SIG-M5 (cell line): ENCODE measurements around the gene NPR3.
"Not testable (repeated sequence)": the region's sequence is repeated elsewhere in the genome, so short reads cannot be mapped to it uniquely, and the experiment has no call there.

ENCODE experiments used
- DNase-seq: peaks from one replicate; lab custom pipeline; 2025; lab: John Stamatoyannopoulos, UW

The NPR3 gene

DNA sequence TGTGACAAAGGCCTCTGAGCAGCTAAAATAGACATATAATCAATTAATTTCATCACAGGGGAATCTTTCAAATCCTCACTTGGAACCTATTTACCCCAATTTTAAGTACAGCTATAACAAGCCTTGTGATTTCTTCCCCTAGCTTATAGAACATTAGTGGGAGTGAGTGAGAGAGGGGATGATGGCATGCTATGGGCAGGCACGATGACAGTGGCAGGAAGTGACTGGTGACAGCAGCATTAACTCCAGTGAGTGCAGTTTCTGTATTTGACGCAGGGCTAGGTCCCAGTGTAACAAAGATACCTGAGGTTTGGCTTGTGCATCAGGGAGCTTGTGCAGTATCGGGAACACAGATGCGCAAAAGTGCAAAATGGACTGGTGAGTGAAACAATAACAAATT is 54.1 kb downstream of the NPR3 start:
- DNase-seq: no peak

DNA sequence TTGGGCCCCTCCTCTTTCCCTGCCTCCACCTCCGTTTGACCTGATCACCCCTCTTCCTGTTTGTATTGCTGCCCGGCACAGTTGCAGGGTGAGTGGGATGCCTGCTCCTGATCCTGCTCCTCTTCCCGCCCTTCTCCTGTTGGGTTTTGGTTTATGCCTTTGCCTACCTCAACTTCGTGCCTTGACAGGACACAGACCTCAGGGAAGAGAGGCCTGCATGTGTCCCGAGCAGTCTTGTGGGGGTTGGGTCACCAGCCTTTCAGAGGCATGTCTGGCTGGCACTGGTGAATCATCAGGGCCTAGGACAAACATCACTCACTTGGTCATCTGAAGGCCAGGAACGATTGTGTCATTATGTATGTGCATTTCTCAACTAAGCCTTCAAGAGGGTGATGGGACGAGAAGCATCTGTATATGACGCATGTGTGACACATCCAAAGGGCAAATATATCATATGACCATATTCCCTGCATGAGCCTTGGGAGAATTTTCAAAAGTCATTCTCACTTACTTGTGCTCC is 56.9 kb downstream of the NPR3 start:
- no peak for DNase-seq

- DNase-seq: no peak
These were observed 58.6 kb downstream of the NPR3 start for GRCh38 chr5:32769711-32770110.

- no peak for DNase-seq
These were observed 59.3 kb downstream of the NPR3 start for GRCh38 chr5:32770444-32770843.

GRCh38 chr5:32771037-32771436 is 59.9 kb downstream of the NPR3 start:
- DNase-seq: no peak

DNA sequence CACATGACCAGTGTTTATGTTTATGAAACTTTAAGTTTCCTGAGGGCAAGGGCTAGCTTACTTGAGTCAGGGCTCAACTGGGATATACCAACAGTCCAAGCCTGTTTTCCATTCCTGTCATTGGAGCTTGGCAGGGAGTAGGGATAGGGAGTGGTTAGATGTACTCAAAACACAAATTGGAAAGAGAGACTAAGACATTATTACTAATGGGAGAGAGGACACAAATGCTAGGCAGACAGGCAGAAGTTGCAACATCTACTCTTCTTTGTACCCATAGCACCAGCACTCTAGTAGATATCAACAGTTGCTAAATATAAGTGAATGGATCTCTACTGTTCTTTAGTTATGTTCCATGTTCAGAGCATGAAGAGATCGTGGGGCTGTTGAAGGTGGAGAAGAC is 62.8 kb downstream of the NPR3 start:
- DNase-seq: no peak

- no peak for DNase-seq
These were observed 65.1 kb downstream of the NPR3 start for GRCh38 chr5:32776200-32776599.

GRCh38 chr5:32777222-32777621 is 66.1 kb downstream of the NPR3 start:
- DNase-seq: no peak

DNA sequence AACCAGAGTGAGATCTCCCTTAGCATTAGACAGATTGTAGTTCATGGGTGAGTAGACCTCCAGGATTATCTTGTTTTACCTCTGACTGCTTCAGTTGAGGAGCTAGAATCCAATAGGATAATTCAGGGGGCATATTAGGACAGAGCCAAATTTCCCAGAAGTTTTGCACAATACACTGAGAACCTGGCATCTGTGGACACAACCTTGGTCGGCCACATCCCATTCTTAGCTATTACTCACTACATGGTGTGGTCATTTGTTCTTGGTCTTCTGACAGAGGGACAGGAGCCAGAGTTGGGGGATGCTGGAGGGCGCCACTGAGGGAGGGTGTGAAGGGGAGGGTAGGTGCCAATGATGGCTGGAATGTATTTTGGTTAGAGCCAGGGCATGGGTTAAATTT is 66.6 kb downstream of the NPR3 start:
- no peak for DNase-seq

- DNase-seq: no peak
These were observed 67.3 kb downstream of the NPR3 start for GRCh38 chr5:32778403-32778802.

DNA sequence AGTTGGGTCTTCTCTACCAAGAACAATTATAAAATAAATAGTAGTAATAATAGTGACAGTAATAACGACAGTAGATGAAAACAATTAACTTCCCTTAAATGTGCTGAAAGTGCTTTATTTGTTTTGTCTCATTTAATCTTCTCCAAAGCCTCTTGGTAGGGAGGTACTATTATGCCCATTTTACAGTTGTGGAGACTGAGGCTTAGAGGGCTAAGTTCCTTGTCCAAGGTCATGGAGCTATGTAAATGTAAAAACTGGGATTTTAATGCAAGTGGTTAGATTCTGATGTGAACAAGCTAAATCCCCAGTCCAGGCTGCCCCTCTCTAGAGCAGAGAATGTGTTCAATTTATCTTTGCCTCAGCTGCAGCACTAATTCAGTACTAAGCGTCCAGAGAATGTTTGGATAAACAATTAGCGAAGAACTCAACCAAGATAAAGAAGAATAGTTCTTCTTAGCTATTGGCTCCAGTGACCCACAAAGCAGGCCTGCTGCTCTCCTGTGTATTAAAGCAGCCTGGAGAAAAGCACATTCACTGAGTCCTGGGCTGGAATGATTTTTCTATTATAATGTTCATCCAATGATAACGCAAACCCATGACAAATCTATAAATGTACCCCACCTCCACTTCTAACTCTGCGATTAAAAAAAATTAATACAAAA is 68.8 kb downstream of the NPR3 start:
- no peak for DNase-seq

DNA sequence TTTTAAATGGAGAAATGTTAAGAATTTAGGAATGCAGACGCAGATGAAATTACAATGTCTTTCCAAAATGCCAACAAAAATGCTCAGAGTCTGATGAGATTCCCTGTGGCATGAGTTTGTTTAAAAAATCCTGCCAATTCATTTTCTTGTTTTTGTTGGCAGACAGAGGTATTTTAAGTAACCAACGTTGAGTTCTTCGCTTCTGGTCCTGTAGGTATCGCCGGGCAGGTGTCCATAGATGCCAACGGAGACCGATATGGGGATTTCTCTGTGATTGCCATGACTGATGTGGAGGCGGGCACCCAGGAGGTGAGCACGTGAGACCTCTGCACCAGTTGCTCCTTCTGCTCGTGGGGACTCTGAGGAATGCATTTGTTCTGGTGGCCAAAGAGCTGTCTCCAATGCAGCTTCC is 69.4 kb downstream of the NPR3 start:
- DNase-seq: no peak

GRCh38 chr5:32783661-32784060 is 72.5 kb downstream of the NPR3 start:
- no peak for DNase-seq

- no peak for DNase-seq
These were observed 74.6 kb downstream of the NPR3 start for GRCh38 chr5:32785611-32786254.

DNA sequence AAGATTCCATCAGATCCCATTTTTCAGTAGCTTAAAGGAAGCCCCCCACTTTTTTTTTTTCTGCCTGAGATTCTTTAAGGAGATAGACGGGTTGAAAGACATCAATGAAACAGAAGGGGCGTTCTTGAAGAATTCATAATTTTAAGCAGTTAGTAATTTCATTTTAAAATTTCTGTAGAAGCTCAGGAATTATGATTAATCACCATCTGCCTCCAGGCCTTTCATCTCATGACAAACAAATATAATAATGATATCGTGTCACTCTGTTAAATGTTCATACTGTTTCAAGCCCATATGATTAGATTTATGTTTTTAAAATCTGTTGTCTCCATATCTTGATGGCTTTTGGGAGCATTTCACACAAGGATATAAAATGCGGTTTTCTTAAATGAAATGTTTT is 75.2 kb downstream of the NPR3 start:
- no peak for DNase-seq

DNA sequence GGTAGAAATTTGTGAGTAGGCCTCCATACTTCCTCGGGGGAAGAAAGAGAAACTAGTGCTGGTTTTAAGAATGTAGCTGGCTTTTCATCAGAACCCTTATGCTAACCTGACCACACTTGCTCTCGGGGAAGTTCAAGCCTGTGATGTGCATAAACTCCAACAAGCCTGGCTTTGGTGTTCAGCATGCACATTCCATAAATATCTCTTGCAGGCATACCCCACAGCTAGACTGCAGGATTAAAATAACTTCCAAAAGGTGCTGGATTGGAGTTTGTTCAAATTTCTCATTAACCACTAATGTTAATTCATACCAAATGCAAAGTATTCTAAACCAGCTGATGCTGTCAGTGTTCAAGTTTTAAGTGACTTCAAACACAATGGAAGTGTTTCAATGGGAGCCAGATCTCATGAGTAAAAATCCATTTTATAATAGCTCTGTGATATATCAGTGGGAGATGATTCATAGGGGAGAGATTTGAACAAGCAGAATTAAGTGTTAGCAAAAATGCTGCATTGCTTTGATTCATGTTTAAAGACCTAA is 79.4 kb downstream of the NPR3 start:
- DNase-seq: no peak

DNA sequence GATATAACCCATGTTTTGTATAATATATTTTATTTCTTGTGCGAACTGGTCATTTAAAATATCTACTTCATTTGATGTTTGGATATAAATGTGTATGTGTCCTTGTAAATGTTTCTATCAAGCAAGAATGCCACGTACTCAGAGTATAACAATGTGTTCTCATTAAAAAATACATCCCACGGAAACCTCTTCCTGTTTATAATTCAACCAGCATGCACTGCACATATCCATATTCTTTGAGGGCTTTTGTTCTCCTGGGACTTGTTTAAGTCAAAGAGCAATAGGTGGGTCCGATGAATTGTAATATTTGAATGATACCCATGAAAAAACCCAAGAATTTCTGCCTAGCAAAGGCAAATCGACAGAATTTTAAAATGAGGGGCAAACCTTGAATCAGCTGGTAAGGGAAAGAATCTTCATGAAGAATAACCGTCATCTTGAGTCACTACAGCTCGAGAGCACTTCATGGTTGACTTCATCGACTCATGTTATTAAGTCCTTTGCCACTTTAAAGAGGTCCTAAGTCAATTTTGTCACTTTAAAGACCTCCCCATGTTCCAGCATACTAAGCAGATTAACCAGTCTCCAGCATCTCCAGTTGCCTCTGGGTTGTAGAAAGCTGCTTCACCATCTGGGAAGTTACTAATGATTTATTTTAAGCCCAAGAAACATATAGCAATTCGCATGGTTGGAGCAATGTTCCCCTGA is 80.6 kb downstream of the NPR3 start:
- no peak for DNase-seq

DNA sequence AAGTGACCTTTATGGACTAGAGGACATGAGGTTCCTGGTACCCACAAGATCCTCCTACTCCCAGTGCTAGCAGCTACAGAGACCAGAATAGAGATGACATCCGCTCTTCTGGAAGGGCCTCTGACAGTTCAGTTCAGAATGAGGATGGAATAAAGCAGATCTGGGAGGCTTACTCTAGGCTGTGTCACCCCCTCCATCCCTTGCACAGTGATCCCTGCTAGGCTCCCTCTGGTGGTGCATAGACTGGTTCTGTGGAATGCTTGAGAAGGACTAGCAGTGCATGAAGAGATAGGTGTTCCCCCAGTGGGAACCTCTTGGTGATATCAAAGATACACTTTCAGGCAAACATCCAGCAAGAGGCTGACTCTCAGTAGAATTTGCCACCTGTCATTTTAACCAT is 83.0 kb downstream of the NPR3 start:
- DNase-seq: no peak

GRCh38 chr5:32802764-32803163 is 91.6 kb downstream of the NPR3 start:
- no peak for DNase-seq

DNA sequence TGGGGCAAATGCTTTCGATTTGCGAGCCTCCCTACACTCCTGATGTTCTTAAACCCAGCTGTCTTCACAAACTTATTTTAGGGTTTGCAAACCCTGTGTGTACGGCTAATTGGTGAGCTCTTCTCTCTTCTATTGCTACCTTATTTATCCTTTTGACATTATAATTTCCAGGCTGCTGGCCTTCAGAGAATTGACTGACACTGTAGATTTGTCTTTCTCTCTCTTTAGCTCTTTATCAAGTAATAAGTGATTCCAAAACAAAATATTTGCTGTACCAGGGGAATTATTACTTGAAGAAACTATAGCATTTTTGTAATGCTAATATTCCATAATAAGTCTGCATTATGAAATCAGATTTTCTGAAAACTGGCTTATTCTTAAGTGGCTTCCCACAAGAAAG is 92.5 kb downstream of the NPR3 start:
- DNase-seq: no peak

DNA sequence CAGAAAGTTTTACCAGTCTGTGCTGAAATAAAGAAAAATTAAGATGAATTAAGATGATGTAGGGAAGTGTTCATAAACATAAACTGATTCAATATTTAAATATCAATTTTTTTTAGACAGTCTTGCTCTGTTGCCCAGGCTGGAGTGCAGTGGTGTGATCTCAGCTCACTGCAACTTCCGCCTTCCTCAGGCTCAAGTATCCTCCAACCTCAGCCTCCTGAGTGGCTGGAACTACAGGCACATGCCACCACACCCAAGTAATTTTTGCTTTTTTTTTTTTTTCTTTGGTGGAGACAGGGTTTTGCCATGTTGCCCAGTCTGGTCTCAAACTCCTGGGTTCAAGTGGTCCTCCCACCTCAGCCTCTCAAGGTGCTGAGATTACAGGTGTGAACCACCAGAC is 94.3 kb downstream of the NPR3 start:
- not testable (repeated sequence) for DNase-seq

GRCh38 chr5:32805971-32806638 is 95.0 kb downstream of the NPR3 start:
- DNase-seq: no peak
